Left renal cortex interstitium (tissue), 4 donors: ENCODE measurements around the gene IFT43. TPM values are rescaled to one million over a fixed set of nuclear protein-coding genes. Genes with fewer than 3 reads are reported as not detected.

Experiments
- DNase-seq, 4 donors: peaks; one replicate each; pipeline ENCODE4 v3.0.0-alpha.2; 2013; ENCODE audit warnings: low read depth in 4 of 4, low spot score in 2 of 4, missing footprints in 1 of 4
- polyA plus RNA-seq, 4 donors: library from polyadenylated mRNA; unstranded; fragments of 120-200 nt; gene quantifications; one replicate each; pipeline ENCODE4 v1.2.1, GENCODE V29; 2013; ENCODE audit not compliant: insufficient read length in 4 of 4

IFT43 gene
- polyA plus RNA-seq, 4 donors: 44.6 to 50.3 (median 48.3) TPM

DNA sequence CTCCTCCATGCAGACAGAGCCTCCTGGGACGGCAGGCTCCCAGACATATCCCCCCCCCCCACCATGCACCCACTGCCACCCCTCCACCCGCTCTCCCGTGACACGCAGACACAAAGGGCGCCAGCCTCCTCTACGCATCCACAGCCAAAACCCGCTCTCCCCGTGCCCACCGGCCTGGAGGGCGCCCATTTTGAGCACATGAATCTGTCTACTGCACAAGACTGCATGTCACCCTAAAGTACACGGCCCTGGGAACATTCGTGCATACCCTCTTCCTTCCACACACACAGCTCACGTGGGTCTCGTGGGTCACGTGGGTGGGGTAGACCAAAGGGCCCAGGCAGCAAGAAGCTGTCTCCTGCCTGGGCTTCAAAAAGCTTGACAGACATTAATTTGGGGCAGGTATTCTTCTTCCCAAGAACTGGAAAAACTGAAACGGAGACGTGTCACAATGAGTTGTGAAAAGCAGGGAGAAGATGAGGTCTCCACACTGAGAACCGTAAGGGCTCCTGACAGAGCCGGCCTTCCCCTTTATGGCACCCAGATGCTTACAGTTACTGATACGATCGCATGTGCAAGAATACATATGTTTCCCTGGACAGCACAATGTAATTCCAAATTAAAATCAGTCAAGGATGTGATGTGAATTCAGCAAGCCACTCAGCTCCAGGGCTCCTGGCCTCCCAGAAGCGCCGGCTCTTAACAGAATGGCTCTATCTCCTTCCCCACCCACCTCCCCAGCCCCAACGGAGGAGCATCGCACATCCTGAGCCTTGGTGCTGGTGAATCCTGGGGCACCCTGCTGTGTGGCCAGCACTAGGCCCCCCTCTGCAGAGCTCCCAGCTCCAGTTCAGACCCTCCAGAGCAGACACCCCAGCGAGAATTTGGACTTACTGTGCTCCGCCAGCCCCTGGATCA, 5.7 kb upstream of the IFT43 start:
- DNase-seq: no peak

DNA sequence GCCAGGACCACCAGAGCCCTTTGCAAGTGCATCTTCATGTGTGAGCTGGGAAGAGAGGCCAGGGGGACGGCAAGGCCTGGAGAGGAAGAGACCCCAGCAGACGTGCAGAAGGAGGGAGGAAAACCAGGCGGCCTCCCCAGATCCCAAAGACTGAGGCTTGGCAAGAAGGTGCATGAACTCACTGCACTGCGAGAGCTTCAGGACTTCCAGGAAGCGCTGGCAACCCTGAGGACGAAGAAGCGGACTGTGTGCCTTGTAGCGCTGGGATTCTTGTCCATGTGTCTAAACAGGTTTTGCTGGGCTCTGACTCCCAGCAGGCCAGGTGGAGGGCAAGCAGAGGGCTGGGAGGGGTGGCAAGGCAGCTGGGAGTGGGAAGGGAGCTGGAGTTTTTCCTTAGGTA, 4.7 kb upstream of the IFT43 start:
- DNase-seq: no peak

DNA sequence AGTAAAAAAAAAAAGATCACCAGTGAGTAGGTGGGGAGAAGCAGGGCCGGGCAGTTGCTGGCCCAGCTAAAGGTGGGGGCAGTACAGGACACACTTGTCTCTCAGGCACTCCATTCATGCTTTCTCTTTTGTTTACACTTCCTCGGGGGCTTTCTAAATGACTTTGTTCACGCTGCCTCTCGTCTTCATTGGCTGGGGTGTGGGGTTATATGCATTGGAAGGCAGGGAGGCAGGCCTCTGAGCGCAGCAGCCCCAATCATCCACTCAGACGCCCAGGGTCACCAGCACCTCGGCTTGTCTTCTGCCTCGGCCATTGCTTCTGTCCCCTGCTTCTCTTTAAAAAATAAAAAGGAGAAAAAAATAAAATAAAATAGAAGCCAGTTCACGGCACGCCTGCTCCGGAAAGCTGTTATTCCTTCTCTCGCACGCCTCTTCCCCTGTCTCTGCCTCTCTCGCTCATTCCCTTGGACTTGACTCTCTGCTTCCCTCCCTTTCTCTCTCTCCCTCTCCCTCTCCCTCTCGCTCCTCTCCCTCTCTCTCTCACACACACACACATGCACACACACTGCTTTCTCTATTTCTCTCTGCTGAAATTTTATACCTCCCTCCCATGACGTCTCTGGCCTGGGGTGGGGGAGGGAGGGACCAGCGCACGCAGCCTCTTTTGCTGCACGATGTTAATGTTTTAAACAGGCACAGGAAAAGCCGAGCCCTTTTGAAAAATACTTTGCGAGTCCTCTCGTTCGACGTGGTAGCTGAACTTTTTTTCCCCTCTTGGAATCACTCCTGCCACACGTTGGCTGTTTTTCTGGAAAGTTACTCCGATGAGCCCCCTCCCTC, 3.9 kb upstream of the IFT43 start, which contains the start of gene TGFB3:
TGFB3 (minus strand) TSS at position 570 of the 840 bp plus-strand sequence. CDS start 1,102 bp downstream, outside the sequence.
- peak; percentile 79 to 89 (median 86) for DNase-seq

DNA sequence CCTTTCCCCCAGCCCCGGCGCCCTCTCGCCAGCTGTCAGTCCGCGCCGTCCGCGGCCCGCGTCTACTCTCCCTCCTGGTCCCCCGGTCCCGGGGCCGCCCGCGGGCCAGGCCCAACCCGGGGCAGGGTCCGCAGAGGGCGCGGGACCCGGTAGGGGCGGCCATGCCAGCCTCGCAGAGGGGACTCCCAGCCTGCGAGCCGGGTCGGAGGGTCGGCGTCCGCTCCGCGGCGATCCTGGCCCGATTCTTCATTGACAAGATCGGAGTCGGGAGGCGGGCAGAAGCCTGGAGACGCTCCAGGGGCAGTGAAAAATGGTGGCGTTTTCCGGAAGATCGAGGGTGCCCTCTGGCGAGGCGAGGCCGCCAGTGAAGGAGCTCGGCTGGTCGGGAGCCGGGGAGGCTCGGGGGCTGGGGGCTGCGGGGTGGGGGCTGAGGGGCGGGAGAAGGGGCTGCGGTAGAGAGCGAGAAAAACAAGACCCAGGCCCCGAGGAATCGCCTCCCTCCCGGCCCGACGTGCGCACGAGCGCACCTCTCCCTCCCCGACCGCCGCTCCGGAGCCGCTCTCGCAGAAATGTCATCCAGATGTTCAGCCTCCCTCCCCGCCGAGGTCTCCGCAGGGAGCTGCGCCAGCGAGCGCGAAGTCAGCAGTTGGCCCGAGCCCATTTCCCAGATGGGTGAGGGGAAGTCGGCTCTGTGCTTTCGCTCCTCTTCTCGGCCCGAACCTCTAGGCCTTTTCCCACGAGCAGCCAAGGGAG, 3.1 kb upstream of the IFT43 start:
- peak in 3 of 4 donors; percentile 73 to 78 (median 75) for DNase-seq

DNA sequence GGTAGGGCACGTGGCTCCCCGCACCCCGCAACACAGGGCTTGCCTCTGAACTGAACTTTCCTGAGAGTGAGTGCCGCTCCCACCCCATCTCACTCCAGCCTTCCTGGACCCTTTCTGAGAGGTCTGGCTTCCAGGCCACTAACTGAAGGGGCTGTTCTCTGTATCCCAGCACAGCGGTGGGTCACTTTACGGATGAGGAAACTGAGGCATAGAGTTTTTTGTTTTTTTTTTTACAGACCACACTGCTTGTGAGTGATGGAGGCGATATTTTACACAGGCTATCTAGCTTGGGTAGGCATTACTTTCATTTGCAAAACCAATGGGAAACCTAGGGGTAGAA, 2.6 kb upstream of the IFT43 start:
- DNase-seq: no peak

DNA sequence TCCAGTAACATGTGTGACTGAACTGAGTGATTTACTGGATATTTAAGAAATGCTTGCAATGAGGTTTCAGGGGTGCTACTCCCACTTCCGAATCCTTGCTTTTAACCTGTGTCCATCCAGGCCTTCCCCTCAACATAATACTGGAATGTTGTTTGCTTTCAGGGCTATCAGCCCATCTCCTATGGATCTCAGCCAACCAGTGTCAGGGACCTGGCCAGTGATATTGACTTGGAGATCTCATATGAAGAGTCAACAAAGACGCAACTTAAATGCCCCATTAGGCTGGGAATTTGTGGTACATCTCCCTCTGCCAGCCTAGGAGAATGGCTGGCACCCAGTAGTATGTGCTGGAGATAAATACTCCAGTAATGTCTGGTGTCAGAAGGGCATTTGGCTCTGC, 889 bp upstream of the IFT43 start:
- DNase-seq: no peak

DNA sequence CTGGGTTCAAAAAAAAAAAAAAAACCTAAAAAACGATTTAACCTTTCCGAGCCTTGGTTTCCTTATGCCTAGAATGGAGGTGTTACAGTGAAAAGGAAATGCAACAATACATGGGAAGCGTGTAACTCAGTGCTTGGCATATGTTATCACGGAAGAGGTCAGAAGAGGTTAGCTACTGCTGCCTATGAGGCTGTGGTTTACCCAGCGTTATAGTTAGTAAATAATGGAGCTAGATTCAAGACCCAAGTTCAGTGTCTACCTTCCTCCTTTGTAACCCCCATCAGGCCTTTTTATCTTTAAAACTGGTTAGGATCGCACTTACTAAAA, 839 bp downstream of the IFT43 start:
- DNase-seq: no peak

DNA sequence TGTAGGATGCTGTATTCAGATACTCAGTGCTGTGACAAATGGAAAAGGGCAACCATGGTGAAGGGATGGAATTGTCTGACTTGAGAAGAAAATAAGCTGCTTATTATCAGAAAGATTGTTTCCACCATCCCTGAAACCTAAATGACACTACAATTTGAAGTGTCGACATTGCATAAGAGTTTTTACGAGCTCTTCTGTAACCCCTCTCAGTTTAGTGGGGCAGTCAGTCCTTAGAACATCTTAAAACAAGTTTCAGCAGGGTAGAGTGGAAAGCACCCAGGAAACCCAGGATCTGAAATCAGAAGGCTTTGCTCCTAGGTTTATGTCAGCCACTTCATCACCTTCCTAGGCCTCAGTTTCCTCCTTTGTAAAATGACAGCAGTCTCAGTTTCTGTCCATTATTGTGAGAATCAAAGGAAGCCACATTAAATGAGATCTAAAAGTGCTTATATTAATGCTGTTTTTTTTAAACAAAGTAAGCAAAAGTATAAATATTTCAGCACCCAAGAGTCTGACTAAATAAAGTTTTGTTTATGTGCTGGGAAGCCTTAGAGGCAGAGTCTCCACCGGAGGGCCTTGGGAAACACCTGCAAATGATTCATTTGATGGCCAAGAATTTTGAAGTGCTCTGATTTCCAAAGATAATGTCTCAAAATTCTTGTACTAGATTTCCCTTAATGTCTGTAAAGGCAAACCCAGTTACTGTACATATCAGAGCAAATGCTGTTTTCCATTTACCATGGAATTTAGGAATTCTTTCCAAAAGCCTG, 1.8 kb downstream of the IFT43 start:
- DNase-seq: no peak

DNA sequence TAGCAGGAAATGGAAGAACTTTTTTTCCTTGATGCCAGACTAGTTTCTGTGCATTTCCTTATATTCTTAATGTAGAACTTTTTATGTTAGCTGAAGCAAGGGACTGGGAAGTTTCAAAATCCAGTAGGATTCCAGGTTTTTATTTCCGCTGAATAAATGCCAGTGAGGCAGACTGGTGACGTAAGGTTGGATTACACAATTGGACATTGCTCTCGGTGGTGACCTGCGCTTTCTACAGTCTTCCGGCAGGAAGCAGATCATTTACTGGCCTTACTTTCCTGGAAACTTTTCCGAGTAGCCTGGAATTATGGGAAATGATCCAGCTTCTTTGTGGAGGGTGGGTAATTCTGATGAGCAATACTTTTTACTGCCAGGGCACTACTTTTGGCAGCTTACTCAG, 3.6 kb downstream of the IFT43 start:
- DNase-seq: no peak

DNA sequence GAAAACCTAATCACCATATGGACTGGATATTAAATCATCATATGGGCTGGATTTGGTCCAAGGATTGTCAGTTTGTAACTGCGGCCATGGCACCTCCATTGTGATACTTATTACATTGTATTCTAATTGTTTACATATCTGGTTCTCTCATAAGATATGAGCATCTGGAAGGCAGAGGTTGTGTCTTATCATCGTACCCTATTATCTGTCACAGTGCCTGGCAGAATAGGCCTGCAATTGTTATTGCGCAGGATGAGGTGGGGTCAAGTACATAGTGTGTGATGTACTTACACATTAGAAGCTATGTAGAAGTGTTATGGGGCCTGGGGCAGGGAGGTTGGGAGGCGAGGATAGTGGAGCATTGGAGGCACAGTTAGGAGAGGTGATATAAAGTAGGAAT, 4.7 kb downstream of the IFT43 start:
- no peak for DNase-seq

DNA sequence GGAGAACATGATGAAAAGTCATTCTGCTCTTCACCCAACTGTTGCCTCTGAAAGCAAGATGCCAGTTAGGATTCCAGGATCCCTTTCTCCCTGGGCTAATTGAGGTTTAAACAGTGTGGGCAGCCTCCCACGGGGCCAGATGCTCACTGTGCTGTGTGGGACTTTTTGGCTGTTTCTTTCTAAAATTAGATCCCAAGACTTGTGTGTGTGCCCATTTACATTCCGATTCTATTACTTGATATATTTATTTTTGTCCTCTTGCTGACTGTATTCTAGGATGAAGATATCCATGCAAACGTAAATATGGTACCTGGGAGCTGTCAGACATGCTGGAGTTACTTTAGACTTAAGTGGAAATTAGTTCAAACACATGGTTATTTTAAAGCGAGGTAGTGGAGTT, 6.2 kb downstream of the IFT43 start:
- DNase-seq: no peak

DNA sequence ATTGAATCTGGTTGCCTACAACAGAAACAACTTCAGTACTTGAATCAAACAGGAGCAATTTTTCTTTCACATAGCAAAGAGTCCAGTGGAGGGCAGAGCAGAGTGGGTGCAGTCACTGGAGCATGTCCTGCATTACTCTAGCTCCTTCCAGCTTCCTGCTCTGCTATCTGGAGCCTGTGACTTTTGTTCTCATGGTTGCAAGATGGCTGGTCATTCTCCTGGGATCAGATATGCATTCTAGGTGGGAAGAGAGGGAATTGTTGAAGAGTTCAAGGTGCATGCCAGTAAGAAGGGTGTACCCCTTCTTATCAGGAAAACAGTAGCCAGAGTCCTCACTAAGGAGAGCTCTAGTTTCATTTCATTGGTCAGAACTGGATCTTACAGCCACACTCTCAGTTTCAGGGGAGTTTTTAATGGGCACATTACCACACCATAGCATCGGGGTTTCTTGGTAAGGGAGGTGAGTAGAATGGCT, 8.0 kb downstream of the IFT43 start:
- no peak for DNase-seq

DNA sequence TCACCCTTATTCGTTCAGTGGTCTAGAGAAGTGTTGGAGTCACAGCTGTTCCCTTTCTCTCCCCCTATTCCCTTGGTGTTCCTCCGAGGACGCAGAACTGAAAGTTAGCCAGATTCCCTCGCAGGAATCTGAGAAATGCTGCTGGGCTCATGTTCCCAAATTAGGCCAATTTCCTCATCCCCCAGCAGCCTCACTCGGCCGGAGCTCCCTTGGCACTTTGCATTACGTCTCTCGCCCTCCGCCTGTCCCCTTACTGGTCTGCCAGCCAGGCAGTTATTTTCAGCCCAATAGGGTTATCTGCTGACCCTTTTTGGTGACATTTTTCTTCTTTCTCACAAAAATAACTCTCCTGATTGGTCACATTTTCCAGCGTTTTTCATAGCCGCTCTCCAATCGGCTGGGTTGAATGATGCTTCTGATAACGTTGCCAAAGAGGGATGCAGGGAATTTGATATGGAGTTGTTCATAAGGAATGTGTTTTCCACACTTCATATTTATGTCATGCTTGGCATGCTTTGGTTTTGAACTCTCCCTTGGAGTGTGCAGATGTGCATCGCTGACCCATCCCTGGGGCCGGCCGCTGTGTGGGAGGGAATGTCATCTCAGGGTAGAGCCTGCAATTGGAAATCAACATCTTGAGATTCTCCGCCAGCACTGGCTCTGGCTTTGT, 9.9 kb downstream of the IFT43 start:
- DNase-seq: no peak

DNA sequence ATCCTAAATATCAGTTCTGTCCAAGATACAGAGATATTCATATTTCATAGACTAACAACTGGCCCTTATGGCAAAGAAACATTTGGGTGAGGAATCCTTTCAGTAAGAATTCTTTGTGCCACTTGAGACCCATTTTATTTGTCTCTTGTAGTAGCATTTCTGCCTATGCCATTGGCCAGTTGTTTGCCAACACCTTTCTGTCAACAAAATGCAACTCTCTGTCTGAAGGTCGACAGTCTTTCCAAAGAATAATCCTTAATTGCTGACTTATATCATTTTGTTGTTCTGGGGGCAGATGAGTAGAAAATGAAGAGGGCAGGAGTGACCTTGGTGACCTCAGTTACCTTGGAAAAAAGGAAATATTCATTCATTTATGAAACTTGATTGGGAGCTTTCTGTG, 10.9 kb downstream of the IFT43 start:
- DNase-seq: no peak

DNA sequence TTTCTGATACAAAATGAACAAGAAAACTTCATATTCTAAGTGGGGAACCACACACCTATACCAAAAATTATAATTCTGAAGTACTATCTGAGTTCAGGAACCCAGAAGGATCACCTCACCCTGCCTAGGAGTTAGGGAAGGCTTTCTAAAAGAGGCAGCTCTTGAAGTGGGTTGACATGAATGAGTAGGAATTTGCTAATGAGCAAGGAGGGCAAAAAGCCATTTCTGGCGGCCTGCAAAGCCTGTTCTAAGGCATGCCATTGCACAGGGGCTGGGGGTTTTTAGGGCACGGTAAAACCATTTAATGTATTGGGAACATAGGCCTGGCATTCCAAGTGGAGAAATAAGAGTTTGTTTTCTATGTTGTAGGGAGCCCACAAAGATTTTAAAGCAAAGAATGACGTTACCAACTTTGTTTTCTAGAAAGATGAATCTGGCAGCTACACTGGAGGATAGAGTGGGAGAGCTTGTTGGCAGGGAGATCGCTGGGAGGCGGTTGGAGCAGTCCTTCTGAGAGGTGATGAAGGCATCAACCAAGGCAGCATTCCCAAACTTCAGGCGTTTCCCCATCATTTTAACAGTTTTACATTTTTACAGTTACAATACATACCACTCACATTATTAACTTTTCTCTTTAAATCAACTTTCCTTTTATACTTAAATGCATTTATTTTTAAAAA, 14.1 kb downstream of the IFT43 start:
- DNase-seq: no peak

DNA sequence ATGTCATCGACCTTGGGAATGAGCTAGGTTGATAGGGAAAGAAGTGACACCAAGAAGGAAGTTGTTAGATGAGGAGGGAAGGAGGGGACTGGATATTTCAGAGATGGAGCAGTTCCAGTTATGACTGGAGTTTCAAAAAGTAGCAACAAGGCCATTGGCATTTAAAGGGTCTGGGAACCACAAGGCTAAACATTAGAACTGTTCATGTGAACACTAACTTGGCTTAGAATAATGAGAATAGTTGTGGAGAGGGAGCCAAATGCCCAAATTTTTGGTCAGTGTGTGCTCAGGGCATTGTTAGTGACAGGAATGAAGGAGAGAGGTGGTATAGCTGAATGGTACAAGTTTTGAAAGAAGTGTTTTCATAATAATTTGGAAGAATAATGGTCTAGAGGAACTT, 16.8 kb downstream of the IFT43 start:
- no peak for DNase-seq

DNA sequence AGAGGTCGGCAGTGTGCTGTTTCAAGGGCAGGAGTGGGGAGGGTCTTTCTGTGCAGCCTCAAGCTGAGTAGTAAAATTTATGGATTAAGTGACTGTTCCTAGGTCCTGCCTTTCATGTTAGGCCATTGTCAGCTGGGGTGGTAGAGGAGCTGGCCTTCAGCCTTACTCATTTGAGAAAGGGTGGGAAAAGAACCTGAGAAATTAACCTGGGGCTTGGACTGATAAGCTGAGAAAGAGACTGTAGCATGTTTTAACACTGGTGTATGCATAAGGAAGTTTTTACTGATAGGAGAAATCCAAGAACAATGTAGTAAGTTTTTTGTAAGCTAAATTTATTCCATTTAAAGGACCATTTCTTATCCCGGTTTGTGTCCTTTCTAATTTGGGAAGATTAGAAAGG, 20.7 kb downstream of the IFT43 start:
- DNase-seq: no peak

DNA sequence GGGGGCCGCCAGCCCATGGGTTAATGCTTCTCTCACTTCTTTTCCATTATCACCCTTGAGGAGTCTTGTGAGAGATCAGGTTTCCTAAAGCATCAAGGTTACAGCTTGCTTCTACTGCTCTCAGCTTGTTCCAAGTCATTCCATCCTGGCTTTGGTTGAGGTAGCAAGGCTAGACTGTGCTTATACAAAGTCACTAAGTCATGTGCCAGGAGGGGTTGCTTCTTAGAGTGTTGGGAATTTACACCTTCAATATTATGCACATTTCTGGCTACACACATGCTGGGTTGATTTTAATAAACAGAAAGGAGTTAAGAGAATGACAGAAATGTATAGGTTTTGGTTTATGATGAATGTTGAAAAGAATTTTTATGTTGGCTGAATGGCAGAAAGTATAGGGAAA, 21.8 kb downstream of the IFT43 start:
- DNase-seq: no peak

DNA sequence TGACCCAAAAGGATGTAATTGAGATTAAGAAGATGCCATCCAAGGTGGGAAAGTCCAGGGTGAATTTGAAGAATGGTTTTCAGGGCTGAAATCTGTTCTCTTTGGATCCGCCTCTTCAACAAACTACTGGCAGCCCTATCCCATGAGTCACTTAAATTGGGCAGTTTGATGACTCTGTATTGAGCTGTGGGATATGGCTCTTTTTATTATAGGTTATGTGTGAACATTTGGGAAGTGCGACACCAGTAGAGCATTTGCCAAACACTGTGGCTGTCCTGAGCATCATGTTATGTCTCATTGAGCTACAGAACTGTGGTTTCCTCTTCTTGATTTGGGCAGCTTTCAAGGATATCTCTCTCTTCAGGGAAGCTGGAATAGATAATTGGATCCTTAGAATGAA, 22.3 kb downstream of the IFT43 start:
- no peak for DNase-seq
